K562 (cell line): ENCODE results near the gene ARPC1A. TPM values are rescaled to one million over a fixed set of nuclear protein-coding genes. Genes with fewer than 3 reads are reported as not detected.

Experiments
- ATF7 ChIP-seq: fragments of 450-650 bp; IDR thresholded peaks from 2 replicates; pipeline ENCODE4 v1.7.1; 2014; ENCODE audit warnings: mild to moderate bottlenecking, moderate library complexity
- CBX3 ChIP-seq, 2 experiments: IDR thresholded peaks; 1 replicate in 1 of 2; 2 replicates in 1 of 2; pipeline ENCODE4 v1.6.1; 2012; ENCODE audit warnings: inconsistent platforms in 2 of 2, low read length in 2 of 2, borderline replicate concordance in 1 of 2, control low read depth in 1 of 2
- CREB1 ChIP-seq, 2 experiments: sonication (generic) in 1 of 2; formaldehyde crosslinking in 1 of 2; IDR thresholded peaks; 2 replicates each; pipeline versions ENCODE4 v1.6.1 to v1.8.0; 2012 to 2022; ENCODE audit warnings: inconsistent platforms in 1 of 2, mild to moderate bottlenecking in 1 of 2, missing genetic modification reagents in 1 of 2, moderate library complexity in 1 of 2
- CREM ChIP-seq: IDR thresholded peaks from 2 replicates; pipeline ENCODE4 v1.6.1; 2014; ENCODE audit warnings: antibody characterized with exemption, low read depth
- CXXC5 ChIP-seq: fragments of 250-450 bp; sonication (Bioruptor Pico); IDR thresholded peaks from 2 replicates; pipeline ENCODE4 v1.8.0; 2022; ENCODE audit warnings: inconsistent platforms, mild to moderate bottlenecking, moderate library complexity
- EGR1 ChIP-seq: fragments of 450-650 bp; conservative IDR thresholded peaks from 2 replicates; pipeline ENCODE4 v1.6.1; 2017; ENCODE audit warnings: mild to moderate bottlenecking
- ETV6 ChIP-seq, 3 experiments: fragments of 150-350 bp in 1 of 3; sonication (generic) in 1 of 3; formaldehyde crosslinking in 1 of 3; IDR thresholded peaks; 2 replicates each; pipeline versions ENCODE4 v1.6.1 to v1.8.0; 2014 to 2022; ENCODE audit warnings: borderline replicate concordance in 2 of 3, low read depth in 2 of 3, antibody characterized with exemption in 1 of 3, low read length in 1 of 3, mild to moderate bottlenecking in 1 of 3, missing genetic modification reagents in 1 of 3
- GMEB1 ChIP-seq: fragments of 250-450 bp; sonication (Bioruptor Pico); IDR thresholded peaks from 2 replicates; pipeline ENCODE4 v1.4.0; 2020; ENCODE audit warnings: mild to moderate bottlenecking
- HEY1 ChIP-seq: fragments of 250-450 bp; sonication (Bioruptor Pico); IDR thresholded peaks from 2 replicates; pipeline ENCODE4 v1.5.0; 2020; ENCODE audit warnings: mild to moderate bottlenecking, moderate library complexity, borderline replicate concordance
- KLF13 ChIP-seq: fragments of 450-650 bp; IDR thresholded peaks from 2 replicates; pipeline ENCODE4 v1.6.1; 2016; ENCODE audit warnings: missing genetic modification characterization, low read depth, mild to moderate bottlenecking, missing compliant biosample characterization, moderate library complexity, borderline replicate concordance
- PRDM10 ChIP-seq: fragments of 450-650 bp; IDR thresholded peaks from 2 replicates; pipeline ENCODE4 v1.6.1; 2018; ENCODE audit not compliant: partially characterized antibody
- RCOR1 ChIP-seq, 2 experiments: IDR thresholded peaks; 2 replicates each; pipeline ENCODE4 v1.6.1; 2012; ENCODE audit warnings: low read depth in 2 of 2, low read length in 2 of 2, borderline replicate concordance in 1 of 2, improper control_type of control experiment in 1 of 2
- RUNX1 ChIP-seq: sonication (generic); IDR thresholded peaks from 2 replicates; pipeline ENCODE4 v1.6.1; 2016; ENCODE audit warnings: antibody characterized with exemption, low read depth
- SMAD4 ChIP-seq: fragments of 250-450 bp; sonication (Bioruptor Pico); conservative IDR thresholded peaks from 2 replicates; pipeline ENCODE4 v1.8.0; 2021; ENCODE audit warnings: inconsistent platforms, mild to moderate bottlenecking, moderate library complexity
- SMC3 ChIP-seq: conservative IDR thresholded peaks from 2 replicates; pipeline ENCODE4 v1.6.1; 2011; ENCODE audit warnings: low read depth, low read length, improper control_type of control experiment; ENCODE audit not compliant: insufficient read depth
- SPI1 ChIP-seq: IDR thresholded peaks from 2 replicates; pipeline ENCODE4 v1.6.1; 2011; ENCODE audit warnings: low read depth, low read length, control low read depth, borderline replicate concordance
- TRIM24 ChIP-seq, 2 experiments: fragments of 450-650 bp; IDR thresholded peaks; 2 replicates each; pipeline ENCODE4 v1.6.1; 2016
- XRCC4 ChIP-seq: IDR thresholded peaks from one replicate; pipeline ENCODE4 v1.6.1; 2011; ENCODE audit not compliant: insufficient read depth, insufficient read length; ENCODE audit errors: extremely low read depth
- ZNF12 ChIP-seq: sonication (generic); formaldehyde crosslinking; IDR thresholded peaks from 2 replicates; pipeline ENCODE4 v1.4.0; 2020; ENCODE audit warnings: mild to moderate bottlenecking, missing genetic modification reagents
- ZNF324 ChIP-seq: fragments of 250-450 bp; sonication (Bioruptor Pico); IDR thresholded peaks from 2 replicates; pipeline ENCODE4 v1.4.0; 2020; ENCODE audit warnings: mild to moderate bottlenecking
- ZNF785 ChIP-seq: fragments of 250-450 bp; sonication (Bioruptor Pico); IDR thresholded peaks from 2 replicates; pipeline ENCODE4 v1.4.0; 2020; ENCODE audit warnings: mild to moderate bottlenecking
- polyA plus RNA-seq, 8 experiments: library from polyadenylated mRNA; depleted of rRNA in 4 of 8; stranded (reverse) in 5 of 8; unstranded in 3 of 8; fragments of >200 nt; fragmentation: Nextera tagmentation in 2 of 8; fragmentation: Illumina TruSeq in 1 of 8; extraction: Ambion mirVana in 2 of 8; extraction: Trizol in 1 of 8; gene quantifications; 2 replicates each; pipeline versions ENCODE4 v1.2.1 to v1.2.3, GENCODE V29; 2011 to 2014; ENCODE audit warnings: inconsistent platforms in 1 of 8, missing spikeins in 1 of 8
- total RNA-seq, 7 experiments: library from RNA; depleted of rRNA in 6 of 7; stranded (reverse); fragments of >200 nt in 6 of 7; fragmentation: Illumina TruSeq in 2 of 7; extraction: Trizol in 2 of 7; gene quantifications; 2 replicates each; pipeline versions ENCODE4 v1.2.1 to v1.2.3, GENCODE V29; 2011 to 2021; ENCODE audit warnings: low replicate concordance in 1 of 7

Gene ARPC1A
- total and polyA plus RNA-seq, 9 of the 15 experiments (the other 6 are each of a cell fraction or from before 2014, with no cell fraction given) = 39.5 to 151 (median 86.1) TPM

- TF ChIP-seq ETV6 (IDR thresholded peaks at IDR 0.05; ENCODE audit: borderline replicate concordance in 1 of 2, low read depth in 2 of 2, low read length in 1 of 2) = peak in 1 of 2 experiments; percentile 42; a peak in 1 of 4 replicates
- no peak for TF ChIP-seq ETV6 (CRISPR knock-in tag; IDR thresholded peaks at IDR 0.05; ENCODE audit: borderline replicate concordance)
- 0 out of 2 replicates have a peak, but pooled peaks have one; percentile 6 for TF ChIP-seq GMEB1 (CRISPR knock-in tag)
- TF ChIP-seq ZNF12 (CRISPR knock-in tag) = no peak; the same call in 1 of the 2 replicates
- TF ChIP-seq SMC3 = no peak
- peak; percentile 68 for TF ChIP-seq CXXC5
- TF ChIP-seq ZNF785 (CRISPR knock-in tag) = no peak
- TF ChIP-seq KLF13 (tag) = 0 out of 2 replicates have a peak, but pooled peaks have one; percentile 3
- no peak for TF ChIP-seq RCOR1 (IDR thresholded peaks at IDR 0.05; ENCODE audit: borderline replicate concordance in 1 of 2, low read depth in 2 of 2, low read length in 2 of 2)
- peak; percentile 87 for TF ChIP-seq EGR1
- TF ChIP-seq HEY1 (CRISPR knock-in tag) = no peak
- no peak for TF ChIP-seq RUNX1
- TF ChIP-seq TRIM24 (IDR thresholded peaks at IDR 0.05) = 0 out of 4 replicates have a peak, but pooled peaks of 1 of the 2 experiments have one; percentile 25
- TF ChIP-seq XRCC4 = no peak
- peak; percentile 59; the same call in 1 of the 2 replicates for TF ChIP-seq SPI1
- peak; percentile 29 for TF ChIP-seq CREB1 (IDR thresholded peaks at IDR 0.05)
- peak; percentile 57; the same call in 1 of the 2 replicates for TF ChIP-seq CREB1 (CRISPR knock-in tag; IDR thresholded peaks at IDR 0.05)
- TF ChIP-seq SMAD4 (CRISPR knock-in tag) = 0 out of 2 replicates have a peak, but pooled peaks have one; percentile 38
- no peak for TF ChIP-seq ZNF324 (CRISPR knock-in tag)
- peak; percentile 42; the same call in 1 of the 2 replicates for TF ChIP-seq CREM
- peak; percentile 6 for TF ChIP-seq PRDM10
- 0 out of 3 replicates have a peak, but pooled peaks of 1 of the 2 experiments have one; percentile 11 for TF ChIP-seq CBX3 (IDR thresholded peaks at IDR 0.05; ENCODE audit: borderline replicate concordance in 1 of 2, low read length in 2 of 2)
- TF ChIP-seq ATF7 = peak; percentile 56
Measured at GRCh38 chr7:99374111-99375064, 48.7 kb downstream of the ARPC1A start, which contains the start of gene ARPC1B (continued).
